D341Med (cell line): Measurements from ENCODE around the gene KRT14.
"Not testable (repeated sequence)": the region's sequence is repeated elsewhere in the genome, so short reads cannot be mapped to it uniquely, and the experiment has no call there.

Source experiments
- DNase-seq: peaks from one replicate; pipeline ENCODE4 v3.0.0; 2012; ENCODE audit warnings: low spot score

The KRT14 gene

GRCh38 chr17:41545829-41546410, 40.8 kb downstream of the KRT14 start:
- no peak for DNase-seq

- DNase-seq, result no peak
Measured at GRCh38 chr17:41544935-41545334, 41.8 kb downstream of the KRT14 start.

GRCh38 chr17:41544491-41544892, 42.2 kb downstream of the KRT14 start:
- DNase-seq, result no peak

GRCh38 chr17:41542786-41543185, 43.9 kb downstream of the KRT14 start:
- DNase-seq, result not testable (repeated sequence)

GRCh38 chr17:41542357-41542756, 44.3 kb downstream of the KRT14 start:
- no peak for DNase-seq

- no peak for DNase-seq
Measured at GRCh38 chr17:41540921-41541625, 45.6 kb downstream of the KRT14 start.

GRCh38 chr17:41539979-41540701, 46.6 kb downstream of the KRT14 start:
- no peak for DNase-seq

- no peak for DNase-seq
Measured at GRCh38 chr17:41539071-41539492, 47.6 kb downstream of the KRT14 start.

GRCh38 chr17:41538565-41538991, 48.1 kb downstream of the KRT14 start:
- no peak for DNase-seq

GRCh38 chr17:41537990-41538389, 48.7 kb downstream of the KRT14 start:
- DNase-seq, result no peak

GRCh38 chr17:41537614-41537954, 49.1 kb downstream of the KRT14 start:
- DNase-seq, result no peak

GRCh38 chr17:41536741-41537613, 49.7 kb downstream of the KRT14 start:
- DNase-seq, result no peak

- no peak for DNase-seq
Measured at GRCh38 chr17:41535764-41536481, 50.8 kb downstream of the KRT14 start.

GRCh38 chr17:41534899-41535546, 51.7 kb downstream of the KRT14 start:
- DNase-seq, result no peak

GRCh38 chr17:41533613-41534012, 53.1 kb downstream of the KRT14 start:
- DNase-seq, result no peak

GRCh38 chr17:41532947-41533570, 53.6 kb downstream of the KRT14 start:
- DNase-seq, result no peak
